Heart left ventricle (tissue), 13 donors: ENCODE data around the gene RUBCNL.

Source experiments
- POLR2A ChIP-seq, 2 donors: fragments of 450-650 bp; IDR thresholded peaks; one replicate each; pipeline ENCODE4 v1.6.1; 2017; ENCODE audit warnings: antibody characterized with exemption in 2 of 2, mild to moderate bottlenecking in 2 of 2, moderate library complexity in 2 of 2
- TF ChIP-seq, protein P1 (sequence below), 12 donors: fragments of 200-600 bp; sonication (generic) in 4 of 12; IDR thresholded peaks; one replicate each; pipeline versions ENCODE4 v1.5.0 to v1.8.0; 2018 to 2022; ENCODE audit warnings: antibody characterized with exemption in 12 of 12, mild to moderate bottlenecking in 5 of 12
- donor health status: ischemic (EF 13 %, LVEDD 7.1; RV severe dilation, severe dysfunction).
- donor health status: DM: no; HTN: yes; CAD: no.
- donor health status: DM: no; HTN: no; CAD: no.
- donor health status: ischemic (EF 25% LVEDD 6.9; RV normal size, moderate dysfunction).
- donor health status: ischemic (EF 25% LVEDD 5.7; RV mildly dilated, moderate dysfunction).
- donor health status: ischemic (EF 35%, LVEDD 5.7; RV mildly dilated, moderate dysfunction).
- donor health status: nonischemic (EF 11% LVEDD 7.7; RV severe dilation, severe dysfunction).
- donor health status: DM: yes; HTN: yes; CAD: no.
- donor health status: PGD.
- donor health status: ischemic (EF 29% LVEDD 5.4; RV normal size, mild dysfunction).
- donor health status: nonischemic (EF 23%, LVEDD 6.1; RV moderate dilation, normal function).

DNA sequence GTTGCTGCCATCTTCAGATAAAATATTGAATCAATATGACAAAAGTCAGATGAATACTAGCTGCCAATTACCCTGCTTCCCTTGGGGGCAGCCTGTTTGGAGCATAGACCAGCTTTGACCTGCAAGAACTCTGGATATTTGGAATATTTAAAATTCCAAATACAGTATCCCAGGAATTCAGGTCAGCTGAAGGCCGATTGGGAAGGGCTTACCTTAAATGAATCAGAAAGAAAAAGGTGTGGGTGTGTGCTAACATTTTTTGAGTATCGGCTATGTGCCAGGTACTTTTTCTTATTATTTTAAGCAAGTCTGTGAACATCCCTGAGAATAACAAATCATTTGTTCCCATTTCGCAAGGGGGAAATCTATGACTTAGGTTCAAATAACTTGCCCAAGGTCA lies 1.8 kb upstream of the RUBCNL start:
- TF ChIP-seq, protein P1, sequence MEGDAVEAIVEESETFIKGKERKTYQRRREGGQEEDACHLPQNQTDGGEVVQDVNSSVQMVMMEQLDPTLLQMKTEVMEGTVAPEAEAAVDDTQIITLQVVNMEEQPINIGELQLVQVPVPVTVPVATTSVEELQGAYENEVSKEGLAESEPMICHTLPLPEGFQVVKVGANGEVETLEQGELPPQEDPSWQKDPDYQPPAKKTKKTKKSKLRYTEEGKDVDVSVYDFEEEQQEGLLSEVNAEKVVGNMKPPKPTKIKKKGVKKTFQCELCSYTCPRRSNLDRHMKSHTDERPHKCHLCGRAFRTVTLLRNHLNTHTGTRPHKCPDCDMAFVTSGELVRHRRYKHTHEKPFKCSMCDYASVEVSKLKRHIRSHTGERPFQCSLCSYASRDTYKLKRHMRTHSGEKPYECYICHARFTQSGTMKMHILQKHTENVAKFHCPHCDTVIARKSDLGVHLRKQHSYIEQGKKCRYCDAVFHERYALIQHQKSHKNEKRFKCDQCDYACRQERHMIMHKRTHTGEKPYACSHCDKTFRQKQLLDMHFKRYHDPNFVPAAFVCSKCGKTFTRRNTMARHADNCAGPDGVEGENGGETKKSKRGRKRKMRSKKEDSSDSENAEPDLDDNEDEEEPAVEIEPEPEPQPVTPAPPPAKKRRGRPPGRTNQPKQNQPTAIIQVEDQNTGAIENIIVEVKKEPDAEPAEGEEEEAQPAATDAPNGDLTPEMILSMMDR (IDR thresholded peaks at IDR 0.05) = no peak
- TF ChIP-seq POLR2A (IDR thresholded peaks at IDR 0.05) = no peak
